GM18517 (cell line): ENCODE measurements around the gene ENO4.

ENCODE experiments used
- ATAC-seq: cut with Tn5 transposase; IDR thresholded peaks from one replicate; pipeline ENCODE4 v1.9.1; 2021; ENCODE audit warnings: mild to moderate bottlenecking, moderate library complexity; ENCODE audit not compliant: unreplicated experiment

Gene ENO4

GRCh38 chr10:116910910-116911309, 61.6 kb downstream of the ENO4 start:
- no peak for ATAC-seq

- no peak for ATAC-seq
Measured at GRCh38 chr10:116912162-116912561, 62.9 kb downstream of the ENO4 start.

GRCh38 chr10:116913695-116914094, 64.4 kb downstream of the ENO4 start:
- ATAC-seq = no peak

DNA sequence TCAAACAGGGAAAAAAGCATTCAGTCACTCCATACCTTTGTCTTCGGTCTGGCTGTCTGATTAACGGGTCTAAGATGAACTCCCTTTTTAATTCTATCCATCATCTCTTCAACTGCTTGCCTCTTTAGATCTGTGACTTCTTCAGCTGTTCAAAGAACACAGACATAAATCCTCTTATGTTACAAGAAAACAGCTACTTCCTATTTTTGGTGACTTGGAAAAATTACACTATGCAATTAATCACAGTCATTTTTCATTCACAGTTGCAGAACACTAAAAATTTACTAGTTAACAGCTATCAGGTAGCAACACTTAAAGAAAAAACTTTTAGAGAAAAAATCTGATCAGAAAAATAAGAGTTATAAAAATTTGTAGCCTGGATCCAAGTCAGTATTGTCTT, 66.0 kb downstream of the ENO4 start:
- ATAC-seq = no peak

DNA sequence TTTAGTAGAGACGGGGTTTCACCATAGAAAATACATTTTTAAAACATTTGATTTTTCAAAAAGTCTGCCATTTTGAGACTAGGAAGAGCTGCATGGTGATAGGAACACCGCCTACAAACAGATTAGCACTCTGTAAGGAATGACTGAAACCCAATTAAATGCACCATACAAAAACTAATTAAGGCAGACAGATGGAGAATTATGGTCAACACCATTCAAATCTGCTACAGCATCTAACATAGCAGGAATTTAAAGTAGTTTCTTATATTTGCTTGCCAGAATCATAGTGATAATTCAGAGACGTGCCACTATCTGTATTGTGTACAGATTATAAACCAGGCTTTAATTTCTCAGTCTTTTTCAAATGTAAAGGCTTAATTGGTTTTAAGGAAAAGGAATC, 68.2 kb downstream of the ENO4 start:
- no peak for ATAC-seq

DNA sequence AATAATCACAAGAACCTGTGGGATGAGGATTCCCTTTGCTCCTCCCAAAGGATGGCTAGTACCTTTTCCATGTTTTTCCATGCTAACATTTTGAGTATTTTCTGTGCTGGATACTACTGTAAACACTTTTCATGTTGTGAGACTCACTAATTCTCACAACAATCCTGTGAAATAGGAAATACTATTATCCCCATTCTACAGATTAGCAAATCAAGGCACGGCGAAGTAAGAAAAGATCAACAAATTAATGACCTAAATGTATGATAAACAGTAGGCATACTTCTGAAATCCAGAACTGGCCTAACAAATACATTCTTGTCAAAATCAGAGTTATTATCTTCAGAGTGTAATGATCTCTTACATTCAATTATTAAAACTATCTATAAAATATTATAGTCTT, 69.3 kb downstream of the ENO4 start:
- no peak for ATAC-seq

DNA sequence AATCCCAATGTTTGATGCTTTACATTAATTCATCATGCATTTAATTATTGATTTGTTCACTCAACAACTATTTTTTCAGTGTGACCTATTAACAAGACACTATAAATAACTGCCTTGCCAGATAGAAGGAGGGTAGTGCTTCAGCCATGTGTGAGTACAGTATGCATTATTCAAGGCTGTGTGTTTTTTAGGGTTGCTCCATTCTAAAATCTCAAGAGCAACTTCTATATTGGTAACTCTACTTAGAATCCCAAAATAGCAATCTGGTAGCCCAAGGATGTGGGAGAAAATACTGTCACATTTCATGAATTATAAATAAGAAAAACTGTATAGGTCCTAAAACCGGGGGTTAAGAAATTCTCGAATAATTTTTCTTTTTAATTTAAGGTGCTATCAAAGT, 69.9 kb downstream of the ENO4 start:
- no peak for ATAC-seq

- no peak for ATAC-seq
Measured at GRCh38 chr10:116919706-116920105, 70.4 kb downstream of the ENO4 start.

- ATAC-seq = no peak
Measured at GRCh38 chr10:116925056-116925455, 75.8 kb downstream of the ENO4 start.

DNA sequence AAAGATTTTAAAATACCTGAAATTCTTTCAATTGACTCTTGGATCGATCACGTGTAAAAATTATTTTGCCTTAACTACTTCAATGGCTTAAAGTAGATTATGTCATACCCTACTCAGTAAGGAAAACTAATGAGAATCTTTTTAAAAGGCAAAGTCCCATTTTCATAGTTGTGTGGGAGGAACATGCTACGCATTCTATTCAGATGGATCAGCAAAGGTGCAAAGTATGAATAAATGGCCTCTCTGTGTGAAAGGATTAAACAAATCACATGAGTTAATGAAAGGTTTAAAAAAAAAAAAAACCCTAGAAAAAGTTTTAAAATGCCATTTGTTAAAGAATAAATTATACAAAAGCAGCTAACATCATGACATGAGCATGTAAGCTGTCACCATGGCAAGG, 77.1 kb downstream of the ENO4 start:
- no peak for ATAC-seq

- ATAC-seq = no peak
Measured at GRCh38 chr10:116931806-116932205, 82.5 kb downstream of the ENO4 start.
